Measurements from ENCODE around the gene ZNF516. TPM values are rescaled to one million over a fixed set of nuclear protein-coding genes. Genes with fewer than 3 reads are reported as not detected.

The ZNF516 gene
- total and polyA plus RNA-seq, 8 donors: 5.4 to 21.3 (median 12.7) TPM

DNA sequence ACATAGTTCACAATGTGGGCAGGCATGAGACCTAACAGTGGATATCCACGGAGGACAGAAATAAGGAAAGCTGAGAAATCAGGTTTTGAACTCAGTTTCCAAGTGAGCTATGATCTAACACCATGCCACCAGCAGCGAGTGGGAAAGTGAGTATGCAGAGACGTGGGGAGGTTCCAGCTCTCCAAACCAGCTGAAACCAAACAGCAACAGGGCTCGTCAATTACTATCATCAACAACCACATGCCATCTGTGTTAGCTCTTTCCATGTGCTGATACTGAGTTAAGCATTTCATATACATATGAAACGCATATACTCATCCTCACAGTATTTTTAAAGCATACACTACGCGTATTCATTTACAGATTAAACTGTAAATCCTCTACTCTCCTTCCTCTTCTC is 172.4 kb downstream of the ZNF516 start:
- no peak for FAIRE-seq
- no peak overlapping the region for H3K27ac ChIP-seq
- WGBS, 2 donors: 91 to 95% methylated on average over 7 of the region's 7 CpGs
- no peaks in the 10 kb centered on the region for H3K36me3 ChIP-seq
- H3K9me3 ChIP-seq: no peaks in the 10 kb centered on the region
- no peak for ATAC-seq
- intact Hi-C loops (cut with DNase I): no loop called here
- H3K4me1 ChIP-seq: no peaks in the 10 kb centered on the region
- H3K27me3 ChIP-seq: no peaks in the 10 kb centered on the region
- DNase-seq: no peak
- H3K4me3 ChIP-seq: no peak overlapping the region
- no peak for TF ChIP-seq CTCF (IDR thresholded peaks at IDR 0.05)

DNA sequence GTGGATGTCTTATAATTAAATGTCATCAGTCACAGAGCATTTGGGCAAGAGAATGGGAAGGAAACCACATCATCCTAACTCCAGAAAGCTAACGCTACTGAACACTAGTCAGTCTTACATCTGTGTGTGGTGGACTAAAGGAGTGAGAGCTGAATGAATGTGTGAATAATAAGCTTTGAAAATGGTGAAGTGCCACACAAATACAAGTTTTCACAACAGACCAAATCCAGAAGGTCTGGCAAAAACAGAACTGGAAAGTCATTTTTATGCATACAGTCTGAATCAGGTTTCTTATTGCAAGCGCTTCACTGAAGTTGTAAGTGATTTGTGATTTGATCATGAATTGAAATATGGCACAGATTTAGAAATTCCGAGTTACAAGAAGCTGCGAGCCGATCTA is 175.7 kb downstream of the ZNF516 start:
- intact Hi-C loops (cut with DNase I): no loop called here
- TF ChIP-seq CTCF (IDR thresholded peaks at IDR 0.05): no peak
- Histone ChIP-seq H3K36me3 (no peaks in the 10 kb centered on the region), H3K27me3 (no peaks in the 10 kb centered on the region), H3K9me3 (no peaks in the 10 kb centered on the region), H3K4me1 (no peaks in the 10 kb centered on the region), H3K4me3 (no peak overlapping the region), H3K27ac (no peak overlapping the region)
- no peak for ATAC-seq
- no peak for FAIRE-seq
- WGBS, 2 donors: 87 to 89% methylated on average over 5 of the region's 5 CpGs
- DNase-seq: no peak

- intact Hi-C loops (cut with DNase I): no loop called here
- ATAC-seq: no peak
- Histone ChIP-seq H3K27me3 (no peaks in the 10 kb centered on the region), H3K4me1 (no peaks in the 10 kb centered on the region), H3K9me3 (no peaks in the 10 kb centered on the region), H3K4me3 (no peak overlapping the region), H3K36me3 (no peaks in the 10 kb centered on the region), H3K27ac (no peak overlapping the region)
- TF ChIP-seq CTCF (IDR thresholded peaks at IDR 0.05): no peak
- no peak for FAIRE-seq
- DNase-seq: no peak
- 33 to 36% methylated on average over 5 of the region's 5 CpGs for WGBS, 2 donors
Observed at GRCh38 chr18:76318607-76319006, 176.4 kb downstream of the ZNF516 start.

- H3K36me3 ChIP-seq: no peaks in the 10 kb centered on the region
- DNase-seq (no peak), FAIRE-seq (no peak), ATAC-seq (no peak)
- intact Hi-C loops (cut with DNase I): no loop called here
- H3K9me3 ChIP-seq: no peaks in the 10 kb centered on the region
- 84 to 85% methylated on average over 1 of the region's 1 CpG for WGBS, 2 donors
- no peak overlapping the region for H3K4me3 ChIP-seq
- no peaks in the 10 kb centered on the region for H3K4me1 ChIP-seq
- no peaks in the 10 kb centered on the region for H3K27me3 ChIP-seq
- no peak overlapping the region for H3K27ac ChIP-seq
- TF ChIP-seq CTCF (IDR thresholded peaks at IDR 0.05): no peak
Observed at GRCh38 chr18:76317136-76317535, 177.9 kb downstream of the ZNF516 start.

DNA sequence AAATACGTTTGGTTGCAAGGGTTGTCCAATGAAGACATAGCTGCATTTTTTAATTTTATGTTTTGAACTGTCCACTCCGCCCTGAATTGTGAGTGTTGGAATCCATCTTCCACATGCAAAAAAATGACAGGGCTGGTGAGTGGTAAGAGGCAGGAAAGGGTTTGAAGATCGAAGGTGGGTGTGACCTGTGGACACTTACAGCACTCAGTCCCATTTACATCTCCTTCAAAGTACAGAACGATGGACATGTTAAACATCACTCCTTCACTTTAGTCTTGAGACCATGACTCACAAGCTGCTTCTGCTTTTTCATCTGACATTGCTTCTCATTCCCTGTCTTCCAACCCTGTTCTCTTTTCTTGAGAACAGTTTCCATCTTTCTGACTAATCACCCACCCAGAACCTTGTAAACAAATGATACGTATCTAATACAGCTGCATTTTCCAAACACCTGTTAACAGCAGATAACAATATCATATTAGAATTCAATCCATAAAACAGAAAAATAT is 179.3 kb downstream of the ZNF516 start:
- Histone ChIP-seq H3K4me1 (no peaks in the 10 kb centered on the region), H3K4me3 (no peak overlapping the region), H3K27ac (no peak overlapping the region), H3K27me3 (no peaks in the 10 kb centered on the region), H3K9me3 (no peaks in the 10 kb centered on the region), H3K36me3 (no peaks in the 10 kb centered on the region)
- no peak for FAIRE-seq
- intact Hi-C loops (cut with DNase I): no loop called here
- no peak for TF ChIP-seq CTCF (IDR thresholded peaks at IDR 0.05)
- 45 to 55% methylated on average over 5 of the region's 5 CpGs for WGBS, 2 donors
- DNase-seq: no peak
- ATAC-seq: no peak
